ENCODE results near the gene CCDC127. TPM values are rescaled to one million over a fixed set of nuclear protein-coding genes. Genes with fewer than 3 reads are reported as not detected.
"Not testable (repeated sequence)": the region's sequence is repeated elsewhere in the genome, so short reads cannot be mapped to it uniquely, and the experiment has no call there.

The CCDC127 gene
- total RNA-seq, 2 experiments from 2014 or later: 1.9 to 2.8 TPM

DNA sequence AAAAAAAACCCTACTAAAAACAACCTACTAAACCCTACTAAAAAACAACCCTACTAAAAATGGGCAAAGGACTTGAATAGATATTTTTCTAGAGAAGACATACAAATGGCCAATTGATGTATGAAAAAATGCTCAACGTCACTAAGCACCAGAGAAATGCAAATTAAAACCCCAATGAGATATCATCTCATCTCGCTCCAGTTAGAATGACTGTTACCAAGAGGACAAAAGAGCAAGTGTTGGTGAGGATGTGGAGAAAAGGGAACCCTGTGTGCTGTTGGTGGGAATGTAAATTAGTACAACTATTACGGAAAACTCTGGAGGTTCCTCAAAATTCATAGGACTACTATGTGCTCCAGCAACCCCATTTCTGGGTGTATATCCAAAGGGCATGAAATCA lies 10.9 kb upstream of the CCDC127 start:
- H3K4me3 ChIP-seq (ENCODE audit: low read length): no peak overlapping the region
- ATAC-seq (ENCODE audit: poor library complexity) (no peak), DNase-seq (no peak)
- Mint-ChIP-seq H3K4me3 (no peak overlapping the region), H3K27ac (no peak overlapping the region), H3K9me3 (no peaks in the 10 kb centered on the region), H3K4me1 (ENCODE audit: low read depth) (no peaks in the 10 kb centered on the region), H3K36me3 (ENCODE audit: low read depth) (peaks cover 92% of the 10 kb centered on the region), H3K27me3 (no peaks in the 10 kb centered on the region)
- ChIA-PET CTCF (no interaction called here), POLR2A (no interaction called here)
- TF ChIP-seq, protein P1, sequence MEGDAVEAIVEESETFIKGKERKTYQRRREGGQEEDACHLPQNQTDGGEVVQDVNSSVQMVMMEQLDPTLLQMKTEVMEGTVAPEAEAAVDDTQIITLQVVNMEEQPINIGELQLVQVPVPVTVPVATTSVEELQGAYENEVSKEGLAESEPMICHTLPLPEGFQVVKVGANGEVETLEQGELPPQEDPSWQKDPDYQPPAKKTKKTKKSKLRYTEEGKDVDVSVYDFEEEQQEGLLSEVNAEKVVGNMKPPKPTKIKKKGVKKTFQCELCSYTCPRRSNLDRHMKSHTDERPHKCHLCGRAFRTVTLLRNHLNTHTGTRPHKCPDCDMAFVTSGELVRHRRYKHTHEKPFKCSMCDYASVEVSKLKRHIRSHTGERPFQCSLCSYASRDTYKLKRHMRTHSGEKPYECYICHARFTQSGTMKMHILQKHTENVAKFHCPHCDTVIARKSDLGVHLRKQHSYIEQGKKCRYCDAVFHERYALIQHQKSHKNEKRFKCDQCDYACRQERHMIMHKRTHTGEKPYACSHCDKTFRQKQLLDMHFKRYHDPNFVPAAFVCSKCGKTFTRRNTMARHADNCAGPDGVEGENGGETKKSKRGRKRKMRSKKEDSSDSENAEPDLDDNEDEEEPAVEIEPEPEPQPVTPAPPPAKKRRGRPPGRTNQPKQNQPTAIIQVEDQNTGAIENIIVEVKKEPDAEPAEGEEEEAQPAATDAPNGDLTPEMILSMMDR (IDR thresholded peaks at IDR 0.05): no peak
- peaks cover 1% of the 10 kb centered on the region for H3K4me1 ChIP-seq (ENCODE audit: insufficient read depth, low read length)
- H3K27me3 ChIP-seq (ENCODE audit: control insufficient read depth in 1 of 2, insufficient read depth in 2 of 2, low read length in 2 of 2): no peaks in the 10 kb centered on the region
- H3K36me3 ChIP-seq (ENCODE audit: insufficient read depth, low read length): peaks cover 92% of the 10 kb centered on the region
- no peaks in the 10 kb centered on the region for H3K9me3 ChIP-seq (ENCODE audit: control insufficient read depth in 1 of 2, insufficient read depth in 1 of 2, low read length in 2 of 2)
- H3K27ac ChIP-seq (ENCODE audit: low read depth in 1 of 2, low read length in 2 of 2): no peak overlapping the region
- intact Hi-C loops (cut with DNase I, micrococcal nuclease): no loop called here

DNA sequence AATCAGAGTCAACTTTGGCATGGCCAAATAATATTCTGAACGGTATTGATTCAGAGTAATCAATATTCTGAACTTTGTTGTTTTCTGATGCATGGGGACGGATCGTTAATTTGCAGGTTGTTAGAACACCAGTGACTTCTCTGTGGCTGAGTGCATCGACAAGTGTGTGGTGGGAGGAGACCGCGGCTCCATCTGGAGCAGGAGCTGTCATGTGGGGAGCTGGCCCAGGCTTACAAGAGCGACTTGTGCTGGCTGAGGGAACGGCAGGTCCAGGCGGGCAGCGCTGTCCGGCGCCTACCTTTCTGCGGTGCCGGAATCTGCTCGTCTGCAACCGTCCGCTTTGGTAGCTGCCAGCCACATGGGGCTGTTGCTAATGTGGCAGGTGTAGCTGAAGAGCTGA lies 9.4 kb upstream of the CCDC127 start:
- Histone ChIP-seq H3K4me1 (ENCODE audit: insufficient read depth, low read length) (peaks cover 11% of the 10 kb centered on the region), H3K36me3 (ENCODE audit: insufficient read depth, low read length) (peaks cover 80% of the 10 kb centered on the region)
- ATAC-seq (ENCODE audit: poor library complexity); POLR2A ChIA-PET; CTCF ChIA-PET; H3K9me3 Mint-ChIP-seq; H3K27me3 Mint-ChIP-seq; intact Hi-C loops (cut with DNase I, micrococcal nuclease); H3K27ac Mint-ChIP-seq; H3K27me3 ChIP-seq (ENCODE audit: control insufficient read depth in 1 of 2, insufficient read depth in 2 of 2, low read length in 2 of 2); DNase-seq; H3K4me3 ChIP-seq (ENCODE audit: low read length); H3K27ac ChIP-seq (ENCODE audit: low read depth in 1 of 2, low read length in 2 of 2); H3K4me3 Mint-ChIP-seq; H3K9me3 ChIP-seq (ENCODE audit: control insufficient read depth in 1 of 2, insufficient read depth in 1 of 2, low read length in 2 of 2): not testable (repeated sequence)
- Mint-ChIP-seq H3K36me3 (ENCODE audit: low read depth) (peaks cover 86% of the 10 kb centered on the region), H3K4me1 (ENCODE audit: low read depth) (peaks cover 12% of the 10 kb centered on the region)

DNA sequence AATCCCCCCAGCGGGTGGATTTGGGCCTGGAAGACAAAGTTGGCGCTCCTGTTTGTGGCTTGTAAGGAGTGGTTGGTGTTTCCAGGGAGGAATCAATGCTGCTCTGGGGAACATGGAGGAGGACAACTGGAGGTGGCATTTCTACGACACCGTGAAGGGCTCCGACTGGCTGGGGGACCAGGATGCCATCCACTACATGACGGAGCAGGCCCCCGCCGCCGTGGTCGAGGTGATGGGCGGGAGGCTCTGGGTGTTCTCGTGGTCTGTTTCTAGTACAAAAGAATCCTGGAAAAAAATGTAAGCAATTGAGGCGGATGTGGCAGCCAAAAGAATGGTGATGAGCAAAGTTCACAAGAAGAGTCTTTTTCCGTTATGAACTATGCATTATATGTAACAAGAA lies 7.4 kb upstream of the CCDC127 start:
- TF ChIP-seq, protein P1 (IDR thresholded peaks at IDR 0.05): no peak
- Histone ChIP-seq H3K36me3 (ENCODE audit: insufficient read depth, low read length) (peaks cover 62% of the 10 kb centered on the region), H3K4me1 (ENCODE audit: insufficient read depth, low read length) (peaks cover 26% of the 10 kb centered on the region), H3K27ac (ENCODE audit: low read depth in 1 of 2, low read length in 2 of 2) (no peak overlapping the region), H3K27me3 (ENCODE audit: control insufficient read depth in 1 of 2, insufficient read depth in 2 of 2, low read length in 2 of 2) (no peaks in the 10 kb centered on the region), H3K4me3 (ENCODE audit: low read length) (no peak overlapping the region), H3K9me3 (ENCODE audit: control insufficient read depth in 1 of 2, insufficient read depth in 1 of 2, low read length in 2 of 2) (no peaks in the 10 kb centered on the region)
- H3K9me3 Mint-ChIP-seq: no peaks in the 10 kb centered on the region
- H3K36me3 Mint-ChIP-seq (ENCODE audit: low read depth): peaks cover 77% of the 10 kb centered on the region
- ChIA-PET POLR2A (no interaction called here), CTCF (no interaction called here)
- intact Hi-C loops (cut with DNase I, micrococcal nuclease): no loop called here
- H3K4me1 Mint-ChIP-seq (ENCODE audit: low read depth): peaks cover 28% of the 10 kb centered on the region
- ATAC-seq (ENCODE audit: poor library complexity) (no peak), DNase-seq (no peak)
- H3K4me3 Mint-ChIP-seq: peak overlapping the region; percentile 20
- peak overlapping the region; percentile 62 for H3K27ac Mint-ChIP-seq
- H3K27me3 Mint-ChIP-seq: no peaks in the 10 kb centered on the region

DNA sequence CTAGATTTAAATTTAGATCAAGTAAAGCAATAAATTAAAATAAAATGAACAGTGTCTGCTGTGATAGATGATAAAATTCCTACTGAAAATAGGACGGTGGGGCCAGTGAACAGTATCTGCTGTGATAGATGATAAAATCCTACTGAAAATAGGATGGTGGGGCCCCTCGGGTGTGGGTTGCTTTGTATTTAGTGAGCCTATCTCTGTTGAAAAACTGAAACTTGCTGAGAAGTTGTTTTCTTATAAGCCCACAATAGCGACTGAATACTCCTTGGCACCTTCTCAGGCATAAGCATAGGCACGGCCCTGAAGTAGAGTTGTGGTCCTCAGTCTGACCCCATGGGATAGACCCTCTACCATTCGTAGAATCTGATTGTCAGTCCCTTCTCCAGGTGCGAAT lies 5.8 kb upstream of the CCDC127 start:
- H3K4me1 Mint-ChIP-seq (ENCODE audit: low read depth): peaks cover 42% of the 10 kb centered on the region
- H3K27ac ChIP-seq (ENCODE audit: low read depth in 1 of 2, low read length in 2 of 2): peak overlapping the region in 1 of 2 donors; percentile 19
- TF ChIP-seq, protein P1 (IDR thresholded peaks at IDR 0.05): no peak
- H3K4me3 ChIP-seq (ENCODE audit: low read length): no peak overlapping the region
- H3K36me3 ChIP-seq (ENCODE audit: insufficient read depth, low read length): peaks cover 47% of the 10 kb centered on the region
- POLR2A ChIA-PET: no interaction called here
- peaks cover 26% of the 10 kb centered on the region for H3K4me1 ChIP-seq (ENCODE audit: insufficient read depth, low read length)
- no peaks in the 10 kb centered on the region for H3K9me3 ChIP-seq (ENCODE audit: control insufficient read depth in 1 of 2, insufficient read depth in 1 of 2, low read length in 2 of 2)
- peaks cover 79% of the 10 kb centered on the region for H3K36me3 Mint-ChIP-seq (ENCODE audit: low read depth)
- no peak overlapping the region for H3K27ac Mint-ChIP-seq
- intact Hi-C loops (cut with DNase I, micrococcal nuclease): loop anchor here in 1 of 2 experiments (5.0 kb wide), 1 partner anchor 249 kb away; no protein-coding TSS in a partner anchor
- CTCF ChIA-PET: no interaction called here
- H3K4me3 Mint-ChIP-seq: no peak overlapping the region
- no peaks in the 10 kb centered on the region for H3K27me3 ChIP-seq (ENCODE audit: control insufficient read depth in 1 of 2, insufficient read depth in 2 of 2, low read length in 2 of 2)
- H3K9me3 Mint-ChIP-seq: no peaks in the 10 kb centered on the region
- ATAC-seq (ENCODE audit: poor library complexity) (no peak), DNase-seq (no peak)
- no peaks in the 10 kb centered on the region for H3K27me3 Mint-ChIP-seq

DNA sequence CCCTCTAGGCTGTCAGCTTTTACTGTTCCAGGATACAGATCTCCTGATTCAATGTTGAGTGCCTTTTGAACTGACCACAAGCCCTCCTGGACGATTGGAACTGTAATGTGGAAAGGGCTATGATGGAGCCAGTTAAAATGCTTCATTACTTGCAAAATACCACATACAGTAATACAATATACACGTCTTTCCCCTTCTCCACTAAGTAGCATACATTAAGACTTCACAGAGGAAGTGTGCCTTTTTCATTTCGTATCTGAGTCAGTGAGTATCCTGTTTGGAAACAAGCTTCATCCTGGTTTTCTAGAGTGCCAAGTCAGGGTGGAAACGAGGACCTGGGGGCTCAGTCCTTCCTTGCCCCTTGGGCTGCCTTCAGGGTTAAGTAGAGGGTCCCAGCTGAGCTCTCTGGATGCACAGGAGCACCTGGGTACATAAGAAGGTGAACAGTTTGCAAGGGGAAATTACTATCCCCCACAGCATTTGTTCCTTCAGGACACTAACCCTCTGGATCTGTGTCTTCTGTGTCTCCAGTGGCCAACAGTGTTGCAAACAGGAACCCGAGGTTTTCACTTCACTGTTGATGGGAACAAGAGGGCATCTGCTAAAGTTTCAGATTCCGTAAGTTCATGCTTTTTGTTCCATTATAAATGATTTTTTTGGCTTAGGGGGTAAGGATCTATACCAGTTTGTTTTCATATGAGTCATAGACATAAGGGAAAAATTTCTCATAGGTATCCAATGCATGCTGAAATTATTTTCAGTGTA lies 5.2 kb upstream of the CCDC127 start:
- ATAC-seq (ENCODE audit: poor library complexity); H3K4me3 ChIP-seq (ENCODE audit: low read length); H3K9me3 Mint-ChIP-seq; DNase-seq; H3K27me3 ChIP-seq (ENCODE audit: control insufficient read depth in 1 of 2, insufficient read depth in 2 of 2, low read length in 2 of 2); H3K4me3 Mint-ChIP-seq; POLR2A ChIA-PET; H3K27ac ChIP-seq (ENCODE audit: low read depth in 1 of 2, low read length in 2 of 2); CTCF ChIA-PET; H3K27me3 Mint-ChIP-seq; H3K9me3 ChIP-seq (ENCODE audit: control insufficient read depth in 1 of 2, insufficient read depth in 1 of 2, low read length in 2 of 2): not testable (repeated sequence)
- intact Hi-C loops (cut with DNase I, micrococcal nuclease): loop anchor here in 1 of 2 experiments (5.0 kb wide), 1 partner anchor 249 kb away; no protein-coding TSS in a partner anchor
- peaks cover 26% of the 10 kb centered on the region for H3K4me1 ChIP-seq (ENCODE audit: insufficient read depth, low read length)
- Mint-ChIP-seq H3K27ac (peak overlapping the region; percentile 45), H3K4me1 (ENCODE audit: low read depth) (peaks cover 42% of the 10 kb centered on the region), H3K36me3 (ENCODE audit: low read depth) (peaks cover 73% of the 10 kb centered on the region)
- H3K36me3 ChIP-seq (ENCODE audit: insufficient read depth, low read length): peaks cover 40% of the 10 kb centered on the region
